GM08714 (cell line): ENCODE measurements around the gene PGAP3.

Experiments
- H3K4me3 ChIP-seq: fragments of 200-500 bp; sonication (Bioruptor generic); 2 replicates; pipeline ENCODE4 v1.5.1; 2014; ENCODE audit warnings: mild to moderate bottlenecking, low read length, inconsistent platforms
- ZNF274 ChIP-seq: IDR thresholded peaks from 2 replicates; pipeline ENCODE4 v1.6.1; 2012; ENCODE audit warnings: mild to moderate bottlenecking, low read depth, low read length

PGAP3 gene

DNA sequence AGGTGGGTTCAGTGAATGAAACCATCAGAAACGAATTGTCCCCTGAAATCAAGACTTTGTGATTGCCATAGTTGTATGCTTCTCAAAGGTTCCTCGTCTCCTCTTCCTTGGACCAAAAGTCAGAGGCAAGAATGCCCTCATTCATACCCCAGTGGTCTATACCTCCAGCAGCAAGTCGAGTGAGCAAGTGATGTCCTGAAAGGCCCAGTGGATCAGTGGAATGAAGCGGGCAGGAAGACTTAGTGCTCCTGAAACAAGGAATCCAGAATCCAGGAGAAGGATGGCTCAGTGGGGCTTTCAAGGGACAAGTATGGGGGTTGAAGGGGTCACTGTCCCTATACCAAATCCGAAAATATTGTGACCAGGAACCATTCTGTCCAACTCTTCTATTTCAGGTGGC, 6.7 kb upstream of the PGAP3 start:
- no peak for TF ChIP-seq ZNF274
- H3K4me3 ChIP-seq = no peak overlapping the region

GRCh38 chr17:39688945-39689344, 1.1 kb upstream of the PGAP3 start:
- TF ChIP-seq ZNF274 = no peak
- peak overlapping the region; percentile 88; the same call in 1 of the 2 replicates for H3K4me3 ChIP-seq

GRCh38 chr17:39688475-39688835, 598 bp upstream of the PGAP3 start:
- H3K4me3 ChIP-seq = peak overlapping the region; percentile 88
- no peak for TF ChIP-seq ZNF274

DNA sequence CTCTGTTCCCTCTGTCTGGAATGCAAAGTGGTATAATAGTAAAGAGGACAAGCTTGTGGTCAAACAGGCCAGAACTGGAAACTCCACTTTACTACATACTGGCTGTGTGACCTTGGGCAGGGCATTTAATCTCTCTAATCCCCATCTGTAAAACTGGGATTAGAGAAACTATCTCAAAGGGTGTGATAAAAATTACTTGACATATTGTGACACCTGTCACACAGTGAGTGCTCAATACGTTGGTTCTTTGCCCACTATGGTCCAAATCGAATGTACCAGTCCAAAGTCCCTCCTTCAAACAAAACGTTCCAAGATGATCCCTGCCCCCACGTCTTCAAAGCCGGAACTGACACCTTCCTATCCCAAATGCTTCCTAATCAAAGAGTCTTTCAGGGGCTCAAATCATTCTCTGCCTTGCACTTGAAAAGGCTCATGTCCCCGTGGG, 734 bp downstream of the PGAP3 start:
- peak overlapping the region; percentile 88 for H3K4me3 ChIP-seq
- TF ChIP-seq ZNF274 = no peak

DNA sequence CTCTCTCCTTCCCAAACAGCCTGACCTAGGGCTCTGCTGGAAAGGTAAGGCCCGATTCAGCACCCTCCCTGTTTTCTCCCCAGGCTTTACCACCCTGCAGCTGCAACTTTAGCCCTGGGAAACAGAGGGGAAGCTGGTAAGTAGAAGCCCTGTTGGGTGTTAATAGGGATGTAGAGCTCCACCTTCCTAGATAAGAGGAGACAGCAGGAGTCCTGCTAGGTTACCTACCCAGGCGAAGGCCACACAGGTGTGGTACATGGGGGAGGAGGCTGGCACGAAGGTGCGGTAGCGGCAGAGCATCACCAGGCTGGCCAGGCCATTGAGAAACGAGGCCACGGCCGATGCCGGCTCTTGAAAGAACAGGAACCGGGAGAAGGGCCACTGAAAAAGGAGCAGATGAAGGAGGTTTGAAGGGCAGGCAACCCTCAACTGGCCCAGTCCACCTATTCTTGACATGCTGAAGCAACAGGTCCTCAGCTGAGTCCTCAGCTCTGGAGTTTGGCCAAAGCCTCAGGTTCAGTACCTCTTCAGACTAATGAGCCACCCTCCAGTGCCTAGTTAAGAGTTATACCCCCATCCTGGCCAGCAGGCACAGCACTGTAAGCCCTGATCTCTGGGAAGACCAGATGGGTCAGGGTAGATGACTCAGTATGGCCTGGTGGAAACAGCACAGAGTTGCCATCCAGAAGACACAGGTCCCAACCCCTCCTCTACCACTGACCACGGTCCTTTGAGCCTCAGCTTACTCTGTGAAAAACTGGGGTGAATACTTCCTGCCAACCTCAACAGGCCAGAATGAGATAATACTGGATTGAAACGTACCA, 3.3 kb downstream of the PGAP3 start:
- TF ChIP-seq ZNF274 = no peak
- H3K4me3 ChIP-seq = no peak overlapping the region

- no peak overlapping the region for H3K4me3 ChIP-seq
- TF ChIP-seq ZNF274 = no peak
These were observed 4.4 kb downstream of the PGAP3 start for GRCh38 chr17:39683295-39683939.

DNA sequence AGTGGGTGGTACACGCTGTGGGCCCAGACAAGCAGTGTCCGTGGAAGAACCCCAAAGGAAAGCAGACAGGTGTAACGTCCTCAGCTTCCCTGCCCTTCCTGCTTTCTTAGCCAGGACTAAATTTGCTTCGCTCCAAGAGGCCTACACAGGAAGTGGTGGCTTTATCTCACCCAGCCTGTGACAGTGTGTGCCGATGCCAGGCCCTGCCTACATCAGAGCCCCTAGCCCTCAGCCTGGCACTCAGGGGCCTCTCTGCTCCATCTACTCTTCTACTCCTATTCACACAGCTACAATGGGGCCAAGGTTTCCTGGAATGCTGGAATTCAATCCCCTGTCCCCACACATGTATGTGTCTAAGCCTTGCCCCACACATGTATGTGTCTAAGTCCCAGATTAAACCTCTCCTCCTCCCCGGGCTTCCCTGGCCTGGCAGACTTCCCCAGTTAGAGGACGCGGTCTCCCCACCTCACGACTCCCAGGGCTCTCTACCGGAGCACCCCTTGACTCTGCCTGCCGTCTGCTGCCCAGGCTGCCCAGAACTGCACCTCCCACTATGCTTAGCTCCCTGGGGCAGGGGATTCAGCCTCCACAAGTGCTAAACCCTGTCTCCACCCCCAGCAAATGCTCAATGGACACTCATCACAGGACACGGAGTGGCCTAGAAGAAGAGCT, 8.2 kb downstream of the PGAP3 start:
- no peak overlapping the region for H3K4me3 ChIP-seq
- no peak for TF ChIP-seq ZNF274

- H3K4me3 ChIP-seq = no peak overlapping the region
- no peak for TF ChIP-seq ZNF274
These were observed 9.3 kb downstream of the PGAP3 start for GRCh38 chr17:39678340-39679116.

DNA sequence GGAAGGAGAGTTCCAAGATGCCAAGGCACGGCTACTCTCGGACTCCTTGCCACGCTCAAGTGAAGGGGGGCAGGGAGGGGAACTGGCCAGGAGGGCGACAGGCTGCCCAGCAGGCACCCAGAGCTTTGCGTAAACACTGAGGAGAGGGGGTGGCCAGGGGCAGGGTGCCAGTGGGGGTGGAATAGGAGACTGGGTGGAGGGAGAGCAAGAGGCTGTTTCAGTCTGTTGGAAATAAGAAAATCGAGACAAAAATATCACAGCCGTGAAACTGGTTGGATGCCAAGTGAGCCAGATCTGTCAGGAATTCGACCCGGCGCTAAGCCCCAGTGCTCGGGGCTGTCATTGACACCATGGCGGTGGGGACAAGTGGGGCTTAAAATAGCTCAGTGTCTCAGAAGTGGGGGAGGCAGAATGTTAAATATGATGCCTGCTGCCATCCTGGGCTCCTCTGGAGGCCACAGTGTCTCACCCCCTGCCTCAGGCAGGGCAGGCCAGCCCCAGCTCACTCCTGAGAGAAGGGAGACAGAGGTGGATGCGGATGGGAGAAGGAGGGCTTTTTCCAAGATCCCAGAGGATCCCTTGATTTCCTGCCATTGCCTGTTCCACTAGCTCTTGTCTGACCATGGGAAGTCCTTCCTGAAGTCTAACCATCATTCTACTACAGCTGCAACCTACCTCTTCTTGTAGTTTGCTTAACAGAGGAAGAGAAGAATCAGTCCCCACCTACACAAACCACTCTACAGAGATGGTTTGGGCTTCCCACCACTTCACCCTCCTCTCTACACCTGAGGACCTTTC, 10.1 kb downstream of the PGAP3 start:
- H3K4me3 ChIP-seq = no peak overlapping the region
- TF ChIP-seq ZNF274 = no peak

DNA sequence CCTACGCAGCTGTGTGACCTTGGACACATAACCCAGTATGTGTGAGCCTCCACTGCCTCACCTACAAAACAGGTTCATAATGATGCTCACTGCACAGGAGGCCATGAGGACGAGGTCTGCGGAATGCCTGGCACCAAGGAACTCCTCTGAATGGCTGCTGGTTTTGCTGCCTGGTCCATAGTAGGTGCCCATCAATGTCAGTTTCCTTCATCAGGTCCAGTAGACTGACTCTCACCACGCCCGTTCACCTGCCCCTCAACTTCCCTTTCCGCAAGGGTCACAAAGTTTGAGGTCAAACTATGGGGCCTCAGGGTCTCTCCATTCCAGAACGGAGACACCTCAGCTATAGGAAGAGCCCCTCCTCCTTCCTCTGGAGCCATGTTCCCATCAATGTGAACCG, 10.8 kb downstream of the PGAP3 start:
- TF ChIP-seq ZNF274 = no peak
- H3K4me3 ChIP-seq = no peak overlapping the region

GRCh38 chr17:39676198-39676819, 11.5 kb downstream of the PGAP3 start:
- H3K4me3 ChIP-seq = no peak overlapping the region
- no peak for TF ChIP-seq ZNF274

GRCh38 chr17:39675390-39676082, 12.3 kb downstream of the PGAP3 start:
- H3K4me3 ChIP-seq = no peak overlapping the region
- TF ChIP-seq ZNF274 = no peak

GRCh38 chr17:39674702-39675389, 13.0 kb downstream of the PGAP3 start:
- no peak for TF ChIP-seq ZNF274
- no peak overlapping the region for H3K4me3 ChIP-seq
